Neural cell (in vitro differentiated cells): ENCODE measurements around the gene PDE4D. TPM values are rescaled to one million over a fixed set of nuclear protein-coding genes. Genes with fewer than 3 reads are reported as not detected.

Experiments used
- H2AFZ ChIP-seq: fragments of 200-600, 300-800 bp; sonication (generic), shearing (Covaris generic); 2 replicates; pipeline ENCODE4 v1.6.0; 2014; ENCODE audit warnings: low read depth, mild to moderate bottlenecking, antibody characterized with exemption, low read length, moderate library complexity
- H3F3A ChIP-seq: fragments of 200-600 bp; shearing (Covaris generic); 2 replicates; pipeline ENCODE4 v1.6.1; 2016; ENCODE audit warnings: mild to moderate bottlenecking, moderate library complexity, mixed read lengths, antibody characterized with exemption, low read length; ENCODE audit not compliant: insufficient read depth, poor library complexity, severe bottlenecking
- H3K27ac ChIP-seq: fragments of 200-600, 300-800 bp; sonication (generic), shearing (Covaris generic); 2 replicates; pipeline ENCODE4 v1.5.1; 2014; ENCODE audit warnings: mild to moderate bottlenecking, low read length, moderate library complexity
- H3K27me3 ChIP-seq: fragments of 300-800, 200-600 bp; sonication (generic), shearing (Covaris generic); 2 replicates; pipeline ENCODE4 v1.6.0; 2014; ENCODE audit warnings: mild to moderate bottlenecking, low read depth, low read length, moderate library complexity; ENCODE audit not compliant: insufficient read depth
- H3K36me3 ChIP-seq: fragments of 300-800, 200-600 bp; sonication (generic), shearing (Covaris generic); 2 replicates; pipeline ENCODE4 v1.5.1; 2014; ENCODE audit warnings: mild to moderate bottlenecking, antibody characterized with exemption, low read length, moderate library complexity; ENCODE audit not compliant: insufficient read depth
- H3K4me2 ChIP-seq: fragments of 300-800, 200-600 bp; sonication (generic), shearing (Covaris generic); 2 replicates; pipeline ENCODE4 v1.6.0; 2014; ENCODE audit warnings: mild to moderate bottlenecking, low read length
- H3K4me3 ChIP-seq: fragments of 300-800, 200-600 bp; sonication (generic), shearing (Covaris generic); 2 replicates; pipeline ENCODE4 v1.5.1; 2014; ENCODE audit warnings: mild to moderate bottlenecking, low read length, moderate library complexity
- H3K79me2 ChIP-seq: fragments of 200-600 bp; shearing (Covaris generic); replicated peaks from 2 replicates; pipeline ENCODE4 v1.6.0; 2014; ENCODE audit warnings: mild to moderate bottlenecking, low read length, moderate library complexity; ENCODE audit not compliant: insufficient read depth
- H3K9ac ChIP-seq: fragments of 300-800, 200-600 bp; sonication (generic), shearing (Covaris generic); 2 replicates; pipeline ENCODE4 v1.6.1; 2016; ENCODE audit warnings: mild to moderate bottlenecking, low read length, mixed read lengths
- H3K9me2 ChIP-seq: fragments of 200-600 bp; shearing (Covaris generic); 2 replicates; pipeline ENCODE4 v1.6.1; 2016; ENCODE audit warnings: mild to moderate bottlenecking, low read length, mixed read lengths; ENCODE audit not compliant: insufficient read depth
- H3K9me3 ChIP-seq: fragments of 200-600, 300-800 bp; sonication (generic), shearing (Covaris generic); 2 replicates; pipeline ENCODE4 v1.6.1; 2016; ENCODE audit warnings: mild to moderate bottlenecking, mixed run types, low read length, moderate library complexity, mixed read lengths
- H4K20me1 ChIP-seq: fragments of 200-600 bp; shearing (Covaris generic); 2 replicates; pipeline ENCODE4 v1.6.1; 2016; ENCODE audit warnings: mild to moderate bottlenecking, mixed run types; ENCODE audit not compliant: insufficient read depth
- CTCF ChIP-seq: fragments of 450-650 bp; IDR thresholded peaks from 2 replicates; pipeline ENCODE4 v1.5.1; 2014; ENCODE audit warnings: antibody characterized with exemption, mild to moderate bottlenecking, moderate library complexity; ENCODE audit not compliant: poor library complexity, severe bottlenecking
- EP300 ChIP-seq: fragments of 450-650 bp; conservative IDR thresholded peaks from 2 replicates; pipeline ENCODE4 v1.6.1; 2014; ENCODE audit warnings: antibody characterized with exemption, mild to moderate bottlenecking, moderate library complexity; ENCODE audit not compliant: poor library complexity, severe bottlenecking
- EZH2 ChIP-seq: fragments of 200-600, 300-800 bp; shearing (Covaris generic), sonication (generic); IDR thresholded peaks from 2 replicates; pipeline ENCODE4 v1.6.1; 2014; ENCODE audit warnings: antibody characterized with exemption, low read length, borderline replicate concordance, mild to moderate bottlenecking; ENCODE audit not compliant: insufficient read depth, poor library complexity, severe bottlenecking
- MXI1 ChIP-seq: fragments of 450-650 bp; conservative IDR thresholded peaks from 2 replicates; pipeline ENCODE4 v1.6.1; 2014; ENCODE audit warnings: antibody characterized with exemption, mild to moderate bottlenecking; ENCODE audit not compliant: poor library complexity, severe bottlenecking
- POLR2AphosphoS5 ChIP-seq: IDR thresholded peaks from 2 replicates; pipeline ENCODE4 v1.6.1; 2012
- RAD21 ChIP-seq: fragments of 450-650 bp; conservative IDR thresholded peaks from 2 replicates; pipeline ENCODE4 v1.6.1; 2014; ENCODE audit warnings: antibody characterized with exemption, mild to moderate bottlenecking, moderate library complexity
- REST ChIP-seq: IDR thresholded peaks from 2 replicates; pipeline ENCODE4 v1.6.1; 2012; ENCODE audit warnings: borderline replicate concordance
- SMC3 ChIP-seq: fragments of 450-650 bp; conservative IDR thresholded peaks from 2 replicates; pipeline ENCODE4 v1.6.1; 2014; ENCODE audit warnings: antibody characterized with exemption, mild to moderate bottlenecking, moderate library complexity; ENCODE audit not compliant: poor library complexity
- TAF1 ChIP-seq: IDR thresholded peaks from 2 replicates; pipeline ENCODE4 v1.6.1; 2012; ENCODE audit warnings: low read depth
- polyA plus RNA-seq: library from polyadenylated mRNA; depleted of rRNA; stranded (reverse); fragments of >200 nt; gene quantifications from 2 replicates; pipeline ENCODE4 v1.2.3, GENCODE V29; 2014

PDE4D gene
- polyA plus RNA-seq, 1 donor from 2014 or later = 42.8 TPM

- H3K9me3 ChIP-seq = no peaks in the 10 kb centered on the region
- no peak overlapping the region for H3K4me2 ChIP-seq
- no peaks in the 10 kb centered on the region for H3K36me3 ChIP-seq
- H3K27me3 ChIP-seq = no peaks in the 10 kb centered on the region
- H3K4me3 ChIP-seq = no peak overlapping the region
- no peaks in the 10 kb centered on the region for H3K9me2 ChIP-seq
- no peaks in the 10 kb centered on the region for H4K20me1 ChIP-seq
- H3K27ac ChIP-seq = no peak overlapping the region
- H3F3A ChIP-seq = no peaks in the 10 kb centered on the region
- H2AFZ ChIP-seq = no peak overlapping the region
- H3K9ac ChIP-seq = no peak overlapping the region
- H3K79me2 ChIP-seq = no peaks in the 10 kb centered on the region
- TF ChIP-seq TAF1 = no peak
These were observed 101.9 kb downstream of the PDE4D start for GRCh38 chr5:59791617-59792016.

GRCh38 chr5:59790776-59791475, 102.6 kb downstream of the PDE4D start:
- H3K27me3 ChIP-seq = no peaks in the 10 kb centered on the region
- H3K4me2 ChIP-seq = no peak overlapping the region
- no peaks in the 10 kb centered on the region for H3K9me2 ChIP-seq
- H3K36me3 ChIP-seq = no peaks in the 10 kb centered on the region
- TF ChIP-seq EP300 = no peak
- TF ChIP-seq MXI1 = no peak
- TF ChIP-seq SMC3 = no peak
- TF ChIP-seq CTCF = no peak
- no peak for TF ChIP-seq POLR2AphosphoS5
- TF ChIP-seq REST = no peak
- no peak for TF ChIP-seq RAD21
- TF ChIP-seq TAF1 = no peak
- no peak for TF ChIP-seq EZH2
- no peak overlapping the region for H3K4me3 ChIP-seq
- no peak overlapping the region for H3K9ac ChIP-seq
- H3K9me3 ChIP-seq = no peaks in the 10 kb centered on the region
- no peaks in the 10 kb centered on the region for H4K20me1 ChIP-seq
- H3F3A ChIP-seq = no peaks in the 10 kb centered on the region
- no peaks in the 10 kb centered on the region for H3K79me2 ChIP-seq
- H2AFZ ChIP-seq = no peak overlapping the region
- no peak overlapping the region for H3K27ac ChIP-seq

- no peak overlapping the region for H3K9ac ChIP-seq
- H3K9me3 ChIP-seq = no peaks in the 10 kb centered on the region
- H3K4me2 ChIP-seq = no peak overlapping the region
- H3F3A ChIP-seq = no peaks in the 10 kb centered on the region
- no peak overlapping the region for H2AFZ ChIP-seq
- no peaks in the 10 kb centered on the region for H3K9me2 ChIP-seq
- H3K79me2 ChIP-seq = no peaks in the 10 kb centered on the region
- no peak overlapping the region for H3K4me3 ChIP-seq
- no peak overlapping the region for H3K27ac ChIP-seq
- no peaks in the 10 kb centered on the region for H3K36me3 ChIP-seq
- H3K27me3 ChIP-seq = no peaks in the 10 kb centered on the region
- TF ChIP-seq RAD21 (no peak), EZH2 (no peak), POLR2AphosphoS5 (no peak), SMC3 (no peak), CTCF (no peak), TAF1 (no peak), MXI1 (no peak), REST (no peak), EP300 (no peak)
- no peaks in the 10 kb centered on the region for H4K20me1 ChIP-seq
These were observed 103.2 kb downstream of the PDE4D start for GRCh38 chr5:59790376-59790775.
